HEK293 (cell line): Measurements from ENCODE around the gene HOXB13.
A peak's percentile ranks its signal among the peaks of the same experiment; 100 is the strongest.
"Not testable (repeated sequence)": the region's sequence is repeated elsewhere in the genome, so short reads cannot be mapped to it uniquely, and the experiment has no call there.

Experiments
- CTCF ChIA-PET: fragments of 350-600 bp; formaldehyde crosslinking; extraction: SDS; loops from one replicate; lab custom pipeline; 2021; ENCODE audit warnings: antibody characterized with exemption; lab: Yijun Ruan, JAX
- POLR2A ChIA-PET: fragments of 300-600 bp; formaldehyde crosslinking; extraction: SDS; loops from one replicate; lab custom pipeline; 2020; ENCODE audit warnings: antibody characterized with exemption, inconsistent platforms; lab: Yijun Ruan, JAX
- H3K27ac ChIP-seq: fragments of 200-500 bp; sonication (Bioruptor generic); 2 replicates; pipeline ENCODE4 v1.5.1; 2014; ENCODE audit warnings: low read depth, low read length, control low read depth, inconsistent platforms; ENCODE audit errors: extremely low read depth
- H3K36me3 ChIP-seq, 2 experiments: fragments of 200-500 bp in 1 of 2; sonication (Bioruptor generic) in 1 of 2; 1 replicate in 1 of 2; 2 replicates in 1 of 2; pipeline ENCODE4 v1.5.1; 2014 to 2017; ENCODE audit warnings: inconsistent platforms in 2 of 2, low read length in 2 of 2; ENCODE audit not compliant: control insufficient read depth in 2 of 2, insufficient read depth in 1 of 2
- H3K4me1 ChIP-seq: fragments of 200-500 bp; sonication (Bioruptor generic); 2 replicates; pipeline ENCODE4 v1.5.1; 2014; ENCODE audit warnings: mild to moderate bottlenecking, low read length, inconsistent platforms; ENCODE audit not compliant: control insufficient read depth, insufficient read depth
- H3K4me3 ChIP-seq: 2 replicates; pipeline ENCODE4 v1.5.1; 2011; ENCODE audit warnings: low read depth, mild to moderate bottlenecking, control low read depth, low read length, moderate library complexity
- H3K9me3 ChIP-seq: fragments of 200-500 bp; sonication (Bioruptor generic); 2 replicates; pipeline ENCODE4 v1.5.1; 2014; ENCODE audit warnings: low read depth, low read length, inconsistent platforms; ENCODE audit not compliant: control insufficient read depth, insufficient read depth
- BCL11B ChIP-seq: fragments of 450-650 bp; formaldehyde crosslinking; IDR thresholded peaks from 2 replicates; pipeline ENCODE4 v1.5.1; 2016; ENCODE audit warnings: low read depth, missing biosample characterization, missing genetic modification characterization
- GLI4 ChIP-seq: fragments of 450-650 bp; formaldehyde crosslinking; IDR thresholded peaks from 2 replicates; pipeline ENCODE4 v1.5.1; 2016; ENCODE audit warnings: missing biosample characterization, missing genetic modification characterization
- GLIS2 ChIP-seq: fragments of 450-650 bp; formaldehyde crosslinking; IDR thresholded peaks from 2 replicates; pipeline ENCODE4 v1.5.1; 2016; ENCODE audit warnings: missing biosample characterization, missing genetic modification characterization
- KLF8 ChIP-seq: fragments of 450-650 bp; formaldehyde crosslinking; IDR thresholded peaks from 2 replicates; pipeline ENCODE4 v1.5.1; 2016; ENCODE audit warnings: missing biosample characterization, missing genetic modification characterization
- PRDM1 ChIP-seq: fragments of 450-650 bp; formaldehyde crosslinking; IDR thresholded peaks from 2 replicates; pipeline ENCODE4; 2016; ENCODE audit warnings: missing biosample characterization, missing genetic modification characterization
- ZBTB20 ChIP-seq: fragments of 450-650 bp; formaldehyde crosslinking; IDR thresholded peaks from 2 replicates; pipeline ENCODE4 v1.5.1; 2016; ENCODE audit warnings: missing biosample characterization, missing genetic modification characterization
- ZNF121 ChIP-seq: fragments of 450-650 bp; formaldehyde crosslinking; IDR thresholded peaks from 2 replicates; pipeline ENCODE4 v1.5.1; 2016; ENCODE audit warnings: missing biosample characterization, missing genetic modification characterization
- ZNF157 ChIP-seq: fragments of 450-650 bp; formaldehyde crosslinking; IDR thresholded peaks from 2 replicates; pipeline ENCODE4 v1.5.1; 2016; ENCODE audit warnings: missing biosample characterization, missing genetic modification characterization
- ZNF311 ChIP-seq: fragments of 450-650 bp; formaldehyde crosslinking; IDR thresholded peaks from 2 replicates; pipeline ENCODE4 v1.5.1; 2017; ENCODE audit warnings: missing biosample characterization, missing genetic modification characterization, borderline replicate concordance
- ZNF335 ChIP-seq: fragments of 450-650 bp; formaldehyde crosslinking; conservative IDR thresholded peaks from 2 replicates; pipeline ENCODE4 v1.5.1; 2016; ENCODE audit warnings: missing biosample characterization, missing genetic modification characterization
- ZNF404 ChIP-seq: fragments of 450-650 bp; formaldehyde crosslinking; IDR thresholded peaks from 2 replicates; pipeline ENCODE4 v1.5.1; 2017; ENCODE audit warnings: missing biosample characterization, missing genetic modification characterization
- ZNF501 ChIP-seq: fragments of 450-650 bp; formaldehyde crosslinking; IDR thresholded peaks from 2 replicates; pipeline ENCODE4 v1.5.1; 2016; ENCODE audit warnings: missing biosample characterization, missing genetic modification characterization
- ZNF600 ChIP-seq: fragments of 450-650 bp; formaldehyde crosslinking; IDR thresholded peaks from 2 replicates; pipeline ENCODE4 v1.5.1; 2016; ENCODE audit warnings: missing biosample characterization, missing genetic modification characterization
- ZNF621 ChIP-seq: fragments of 450-650 bp; formaldehyde crosslinking; IDR thresholded peaks from 2 replicates; pipeline ENCODE4 v1.5.1; 2017; ENCODE audit warnings: missing biosample characterization, missing genetic modification characterization
- ZNF626 ChIP-seq: fragments of 450-650 bp; sonication (Bioruptor Pico); formaldehyde crosslinking; IDR thresholded peaks from 2 replicates; pipeline ENCODE4 v1.5.1; 2018; ENCODE audit warnings: missing biosample characterization, missing genetic modification characterization, inconsistent platforms
- ZNF658 ChIP-seq: fragments of 450-650 bp; formaldehyde crosslinking; IDR thresholded peaks from 2 replicates; pipeline ENCODE4; 2016; ENCODE audit warnings: missing biosample characterization, missing genetic modification characterization
- ZNF747 ChIP-seq: fragments of 450-650 bp; formaldehyde crosslinking; IDR thresholded peaks from 2 replicates; pipeline ENCODE4 v1.5.1; 2016; ENCODE audit warnings: missing biosample characterization, missing genetic modification characterization
- ZNF768 ChIP-seq: fragments of 450-650 bp; formaldehyde crosslinking; IDR thresholded peaks from 2 replicates; pipeline ENCODE4 v1.5.1; 2018; ENCODE audit warnings: missing biosample characterization, mild to moderate bottlenecking, missing genetic modification characterization
- TF ChIP-seq, protein P1 (sequence below): fragments of 450-650 bp; formaldehyde crosslinking; IDR thresholded peaks from 2 replicates; pipeline ENCODE4 v1.5.1; 2016; ENCODE audit warnings: missing biosample characterization, missing genetic modification characterization
- TF ChIP-seq, protein P2 (sequence below): fragments of 450-650 bp; IDR thresholded peaks from 2 replicates; pipeline ENCODE4 v1.5.1; 2018; ENCODE audit warnings: missing biosample characterization, missing genetic modification characterization
- TF ChIP-seq, protein P3 (sequence below): fragments of 450-650 bp; formaldehyde crosslinking; IDR thresholded peaks from 2 replicates; pipeline ENCODE4 v1.5.1; 2016; ENCODE audit warnings: missing biosample characterization, missing genetic modification characterization
- TF ChIP-seq, protein P4 (sequence below): fragments of 450-650 bp; formaldehyde crosslinking; IDR thresholded peaks from 2 replicates; pipeline ENCODE4 v1.5.1; 2016; ENCODE audit warnings: missing biosample characterization, missing genetic modification characterization

The HOXB13 gene

DNA sequence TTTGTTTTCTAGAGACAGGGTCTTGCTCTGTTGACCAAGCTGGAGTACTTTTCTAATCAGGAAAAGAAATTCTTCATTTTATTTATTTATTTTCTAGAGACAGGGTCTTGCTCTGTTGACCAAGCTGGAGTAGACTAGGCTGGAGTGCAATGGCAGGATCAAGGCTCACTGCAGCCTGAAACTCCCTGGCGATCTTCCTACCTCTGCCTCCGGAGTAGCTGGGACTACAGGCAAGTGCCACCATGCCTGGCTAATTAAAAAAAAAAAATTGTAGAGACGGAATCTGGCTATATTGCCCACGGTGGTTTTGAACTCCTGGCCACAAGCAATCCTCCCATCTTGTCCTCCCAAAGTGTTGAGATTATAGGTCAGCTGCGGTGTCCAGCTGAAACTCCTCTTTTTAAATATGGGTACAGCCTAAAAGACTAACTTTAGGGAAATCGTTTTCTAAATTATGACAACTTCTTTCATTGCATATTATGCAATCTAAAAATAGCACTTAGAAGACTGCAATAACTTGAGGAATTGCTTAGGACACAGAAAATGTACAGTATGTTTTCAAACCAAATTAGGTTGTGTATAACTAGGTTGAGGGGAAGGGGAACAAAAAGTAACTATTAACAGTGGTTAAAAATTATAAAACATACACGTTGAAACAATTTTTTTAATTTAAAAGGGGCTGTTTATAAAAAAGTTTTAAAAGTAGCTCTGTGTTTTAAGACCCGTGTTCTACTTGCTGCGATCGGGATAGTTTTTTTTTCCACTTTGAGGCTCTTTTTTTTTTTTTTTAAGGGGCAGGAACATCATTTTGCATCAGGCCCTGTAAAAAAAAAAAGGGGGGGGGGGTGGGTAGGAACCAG lies 11.0 kb downstream of the HOXB13 start:
- Histone ChIP-seq H3K27ac (no peak overlapping the region), H3K9me3 (no peaks in the 10 kb centered on the region), H3K4me3 (no peak overlapping the region), H3K4me1 (no peaks in the 10 kb centered on the region), H3K36me3 (no peaks in the 10 kb centered on the region)
- TF ChIP-seq ZNF501 (no peak), ZNF311 (no peak), ZNF768 (tag by site-specific recombination) (no peak), ZNF658 (tag by site-specific recombination) (no peak), ZNF621 (no peak), ZBTB20 (no peak), ZNF404 (tag by site-specific recombination) (no peak), GLIS2 (tag by site-specific recombination) (no peak), ZNF600 (tag by site-specific recombination) (no peak), GLI4 (tag by site-specific recombination) (no peak), ZNF626 (tag by site-specific recombination) (no peak), PRDM1 (no peak)
- TF ChIP-seq, protein P1, sequence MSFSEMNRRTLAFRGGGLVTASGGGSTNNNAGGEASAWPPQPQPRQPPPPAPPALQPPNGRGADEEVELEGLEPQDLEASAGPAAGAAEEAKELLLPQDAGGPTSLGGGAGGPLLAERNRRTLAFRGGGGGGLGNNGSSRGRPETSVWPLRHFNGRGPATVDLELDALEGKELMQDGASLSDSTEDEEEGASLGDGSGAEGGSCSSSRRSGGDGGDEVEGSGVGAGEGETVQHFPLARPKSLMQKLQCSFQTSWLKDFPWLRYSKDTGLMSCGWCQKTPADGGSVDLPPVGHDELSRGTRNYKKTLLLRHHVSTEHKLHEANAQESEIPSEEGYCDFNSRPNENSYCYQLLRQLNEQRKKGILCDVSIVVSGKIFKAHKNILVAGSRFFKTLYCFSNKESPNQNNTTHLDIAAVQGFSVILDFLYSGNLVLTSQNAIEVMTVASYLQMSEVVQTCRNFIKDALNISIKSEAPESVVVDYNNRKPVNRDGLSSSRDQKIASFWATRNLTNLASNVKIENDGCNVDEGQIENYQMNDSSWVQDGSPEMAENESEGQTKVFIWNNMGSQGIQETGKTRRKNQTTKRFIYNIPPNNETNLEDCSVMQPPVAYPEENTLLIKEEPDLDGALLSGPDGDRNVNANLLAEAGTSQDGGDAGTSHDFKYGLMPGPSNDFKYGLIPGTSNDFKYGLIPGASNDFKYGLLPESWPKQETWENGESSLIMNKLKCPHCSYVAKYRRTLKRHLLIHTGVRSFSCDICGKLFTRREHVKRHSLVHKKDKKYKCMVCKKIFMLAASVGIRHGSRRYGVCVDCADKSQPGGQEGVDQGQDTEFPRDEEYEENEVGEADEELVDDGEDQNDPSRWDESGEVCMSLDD (tag by site-specific recombination): no peak
- TF ChIP-seq, protein P2, sequence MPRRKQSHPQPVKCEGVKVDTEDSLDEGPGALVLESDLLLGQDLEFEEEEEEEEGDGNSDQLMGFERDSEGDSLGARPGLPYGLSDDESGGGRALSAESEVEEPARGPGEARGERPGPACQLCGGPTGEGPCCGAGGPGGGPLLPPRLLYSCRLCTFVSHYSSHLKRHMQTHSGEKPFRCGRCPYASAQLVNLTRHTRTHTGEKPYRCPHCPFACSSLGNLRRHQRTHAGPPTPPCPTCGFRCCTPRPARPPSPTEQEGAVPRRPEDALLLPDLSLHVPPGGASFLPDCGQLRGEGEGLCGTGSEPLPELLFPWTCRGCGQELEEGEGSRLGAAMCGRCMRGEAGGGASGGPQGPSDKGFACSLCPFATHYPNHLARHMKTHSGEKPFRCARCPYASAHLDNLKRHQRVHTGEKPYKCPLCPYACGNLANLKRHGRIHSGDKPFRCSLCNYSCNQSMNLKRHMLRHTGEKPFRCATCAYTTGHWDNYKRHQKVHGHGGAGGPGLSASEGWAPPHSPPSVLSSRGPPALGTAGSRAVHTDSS (tag by site-specific recombination): no peak
- POLR2A ChIA-PET: interaction anchor here (0.7 to 1.0 kb wide), 2 partner anchors 11 to 45 kb away, joined by 3 read pairs; partner anchors contain the start of gene HOXB13
- CTCF ChIA-PET: interaction anchor here (0.6 to 14.1 kb wide), 15 partner anchors 10 to 1046 kb away, joined by 3 to 246 read pairs (median 3); no protein-coding TSS in a partner anchor

DNA sequence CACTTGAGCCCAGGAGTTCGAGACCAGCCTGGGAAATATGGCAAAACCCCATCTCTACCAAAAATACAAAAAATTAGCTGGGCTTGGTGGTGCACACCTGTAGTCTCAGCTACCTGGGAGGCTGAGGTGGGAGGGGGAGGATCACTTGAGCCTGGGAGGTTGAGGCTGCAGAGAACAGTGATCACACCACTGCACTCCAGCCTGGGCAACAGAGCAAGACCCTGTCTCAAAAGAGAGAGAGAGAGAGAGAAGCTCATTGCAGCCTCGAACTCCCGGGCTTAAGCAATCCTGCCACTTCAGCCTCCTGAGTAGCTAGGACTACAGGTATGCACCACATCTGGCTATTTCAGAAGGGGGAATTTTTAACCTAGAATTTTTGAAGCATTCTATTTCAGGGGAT lies 12.0 kb downstream of the HOXB13 start:
- 0 out of 2 replicates have a peak, but pooled peaks have one; percentile 49 for TF ChIP-seq ZNF121 (tag by site-specific recombination)
- TF ChIP-seq, all 188 proteins: peak for 1; not testable (repeated sequence) for 187
- POLR2A ChIA-PET, H3K4me1 ChIP-seq, H3K27ac ChIP-seq, H3K4me3 ChIP-seq, H3K9me3 ChIP-seq, H3K36me3 ChIP-seq: not testable (repeated sequence)
- CTCF ChIA-PET: interaction anchor here (0.6 to 14.1 kb wide), 6 partner anchors 11 to 162 kb away, joined by 3 to 246 read pairs (median 6); no protein-coding TSS in a partner anchor

DNA sequence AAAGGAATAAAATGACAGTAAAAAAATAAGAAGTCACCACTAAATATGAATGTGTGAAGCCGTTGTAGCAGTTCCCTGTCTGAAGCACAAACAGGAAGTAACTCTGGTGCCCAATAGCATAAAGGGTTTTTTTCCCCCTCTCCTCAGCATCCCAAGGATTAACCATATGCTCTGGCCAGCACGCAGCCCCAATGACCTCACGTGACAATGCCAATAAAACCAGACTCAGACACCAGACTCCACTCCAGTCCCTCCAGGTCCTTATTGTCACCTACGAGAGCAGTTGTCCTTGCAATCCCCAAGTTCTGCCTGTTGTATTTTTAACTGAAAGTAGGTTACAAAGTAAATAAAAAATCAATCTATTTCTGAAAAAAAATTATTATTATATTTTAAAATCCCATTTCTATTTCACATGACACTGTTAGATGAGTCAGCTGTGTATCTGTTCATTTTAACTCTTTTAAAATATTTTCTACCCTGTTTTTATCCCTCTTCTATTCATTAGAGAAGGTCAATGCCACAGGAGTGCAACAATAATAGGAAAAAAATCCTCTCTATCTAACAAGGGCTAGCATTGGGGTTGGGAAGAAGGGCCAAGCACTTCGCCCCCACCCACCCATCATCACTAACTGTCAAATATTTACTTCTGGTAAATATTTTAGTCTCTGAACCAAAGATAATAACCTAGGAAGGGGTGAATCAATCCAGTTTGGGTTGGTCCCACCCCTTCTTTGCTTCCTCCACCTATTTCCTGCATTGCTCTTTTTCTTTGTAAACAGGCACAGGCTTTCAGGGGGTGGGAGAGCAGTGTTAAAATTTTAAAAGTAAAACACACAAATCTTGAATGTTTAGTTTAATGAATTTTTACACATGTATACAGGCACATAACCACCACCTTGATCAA lies 12.8 kb downstream of the HOXB13 start:
- ChIA-PET CTCF (interaction anchor here (0.6 to 2.4 kb wide), 6 partner anchors 9 to 163 kb away, joined by 3 to 16 read pairs (median 7); no protein-coding TSS in a partner anchor), POLR2A (no interaction called here)
- TF ChIP-seq BCL11B (tag by site-specific recombination) (no peak), ZNF335 (tag by site-specific recombination) (0 out of 2 replicates have a peak, but pooled peaks have one; percentile 16), ZNF157 (tag by site-specific recombination) (no peak), KLF8 (no peak), ZNF747 (tag by site-specific recombination) (no peak)
- TF ChIP-seq, protein P3, sequence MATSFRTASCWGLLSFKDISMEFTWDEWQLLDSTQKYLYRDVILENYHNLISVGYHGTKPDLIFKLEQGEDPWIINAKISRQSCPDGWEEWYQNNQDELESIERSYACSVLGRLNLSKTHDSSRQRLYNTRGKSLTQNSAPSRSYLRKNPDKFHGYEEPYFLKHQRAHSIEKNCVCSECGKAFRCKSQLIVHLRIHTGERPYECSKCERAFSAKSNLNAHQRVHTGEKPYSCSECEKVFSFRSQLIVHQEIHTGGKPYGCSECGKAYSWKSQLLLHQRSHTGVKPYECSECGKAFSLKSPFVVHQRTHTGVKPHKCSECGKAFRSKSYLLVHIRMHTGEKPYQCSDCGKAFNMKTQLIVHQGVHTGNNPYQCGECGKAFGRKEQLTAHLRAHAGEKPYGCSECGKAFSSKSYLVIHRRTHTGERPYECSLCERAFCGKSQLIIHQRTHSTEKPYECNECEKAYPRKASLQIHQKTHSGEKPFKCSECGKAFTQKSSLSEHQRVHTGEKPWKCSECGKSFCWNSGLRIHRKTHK (tag by site-specific recombination): no peak
- TF ChIP-seq, protein P4, sequence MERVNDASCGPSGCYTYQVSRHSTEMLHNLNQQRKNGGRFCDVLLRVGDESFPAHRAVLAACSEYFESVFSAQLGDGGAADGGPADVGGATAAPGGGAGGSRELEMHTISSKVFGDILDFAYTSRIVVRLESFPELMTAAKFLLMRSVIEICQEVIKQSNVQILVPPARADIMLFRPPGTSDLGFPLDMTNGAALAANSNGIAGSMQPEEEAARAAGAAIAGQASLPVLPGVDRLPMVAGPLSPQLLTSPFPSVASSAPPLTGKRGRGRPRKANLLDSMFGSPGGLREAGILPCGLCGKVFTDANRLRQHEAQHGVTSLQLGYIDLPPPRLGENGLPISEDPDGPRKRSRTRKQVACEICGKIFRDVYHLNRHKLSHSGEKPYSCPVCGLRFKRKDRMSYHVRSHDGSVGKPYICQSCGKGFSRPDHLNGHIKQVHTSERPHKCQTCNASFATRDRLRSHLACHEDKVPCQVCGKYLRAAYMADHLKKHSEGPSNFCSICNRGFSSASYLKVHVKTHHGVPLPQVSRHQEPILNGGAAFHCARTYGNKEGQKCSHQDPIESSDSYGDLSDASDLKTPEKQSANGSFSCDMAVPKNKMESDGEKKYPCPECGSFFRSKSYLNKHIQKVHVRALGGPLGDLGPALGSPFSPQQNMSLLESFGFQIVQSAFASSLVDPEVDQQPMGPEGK (tag by site-specific recombination): no peak
- Histone ChIP-seq H3K4me3 (no peak overlapping the region), H3K9me3 (no peaks in the 10 kb centered on the region), H3K4me1 (no peaks in the 10 kb centered on the region), H3K27ac (no peak overlapping the region), H3K36me3 (no peaks in the 10 kb centered on the region)
